ENCODE measurements around the gene SCLT1.

DNA sequence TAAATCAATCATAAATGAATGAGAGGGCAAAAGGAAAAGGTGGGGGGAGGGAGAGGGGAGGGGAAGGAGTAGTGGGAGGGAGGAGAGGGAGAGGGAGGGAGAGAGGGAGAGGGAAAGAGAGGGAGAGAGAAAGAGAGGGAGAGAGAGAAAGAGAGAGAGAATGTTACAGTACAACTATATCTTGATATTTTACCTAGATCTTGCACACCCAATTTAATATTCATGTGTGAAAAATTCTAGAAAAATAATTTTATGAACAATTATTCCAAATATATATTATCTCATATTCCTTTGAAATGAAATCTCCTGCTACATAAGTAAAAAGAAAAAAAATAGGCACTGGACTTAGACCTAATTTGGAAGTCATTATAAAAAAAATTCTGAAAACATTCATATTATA, 120.0 kb downstream of the SCLT1 start:
- TF ChIP-seq YY1 (IDR thresholded peaks at IDR 0.05; ENCODE audit: insufficient read depth, insufficient read length) (no peak), ZNF274 (IDR thresholded peaks at IDR 0.05; ENCODE audit: low read depth, low read length) (no peak)

Measured in NT2/D1 (cell line).